NOMO-1 (cell line): ENCODE measurements around the gene SCGB1D1.
"Not testable (repeated sequence)": the region's sequence is repeated elsewhere in the genome, so short reads cannot be mapped to it uniquely, and the experiment has no call there.

ENCODE experiments used
- DNase-seq, 2 experiments: peaks; one replicate each; lab custom pipeline; 2025; ENCODE audit not compliant: unreplicated experiment in 2 of 2; lab: John Stamatoyannopoulos, UW

Gene SCGB1D1

DNA sequence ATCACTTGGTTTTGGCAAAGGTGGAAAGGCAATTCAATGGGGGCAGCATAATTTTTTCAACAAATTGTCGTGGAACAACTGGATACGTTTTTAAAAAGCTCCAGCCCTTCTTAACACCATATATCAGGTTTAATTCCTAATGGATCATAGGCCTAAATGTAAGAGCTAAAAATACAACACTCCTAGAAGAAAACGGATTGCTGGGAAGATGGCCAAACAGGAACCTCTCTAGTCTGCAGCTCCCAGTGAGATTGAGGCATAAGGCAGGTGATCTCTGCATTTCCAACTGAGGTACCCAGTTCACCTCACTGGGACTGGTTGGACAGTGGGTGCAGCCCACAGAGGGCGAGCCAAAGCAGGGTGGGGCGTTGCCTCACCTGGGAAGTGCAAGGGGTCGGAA lies 32.4 kb upstream of the SCGB1D1 start:
- no peak for DNase-seq

- no peak for DNase-seq
These were observed 23.6 kb upstream of the SCGB1D1 start for GRCh38 chr11:62166371-62166770.

- DNase-seq = no peak
These were observed 20.6 kb upstream of the SCGB1D1 start for GRCh38 chr11:62169448-62169847.

DNA sequence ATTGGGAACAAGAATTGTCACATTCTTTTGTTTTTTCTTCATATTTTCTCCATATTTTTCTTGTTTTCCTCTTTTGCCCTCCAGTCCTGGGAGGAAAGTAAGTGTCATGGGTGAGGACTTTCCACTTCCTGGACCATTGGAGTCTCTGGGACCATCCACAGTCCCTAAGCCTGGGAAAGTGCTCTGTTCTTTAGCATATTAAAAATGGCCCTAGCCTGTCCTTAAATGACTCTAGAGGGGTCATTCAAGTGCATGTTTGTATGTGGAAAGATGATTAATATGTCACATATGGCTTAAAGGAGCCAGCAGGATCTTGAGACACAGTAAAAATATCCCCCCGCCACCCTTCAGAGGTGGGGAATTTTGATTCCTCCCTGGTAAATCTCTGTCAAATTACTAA lies 20.1 kb upstream of the SCGB1D1 start:
- DNase-seq = no peak

DNA sequence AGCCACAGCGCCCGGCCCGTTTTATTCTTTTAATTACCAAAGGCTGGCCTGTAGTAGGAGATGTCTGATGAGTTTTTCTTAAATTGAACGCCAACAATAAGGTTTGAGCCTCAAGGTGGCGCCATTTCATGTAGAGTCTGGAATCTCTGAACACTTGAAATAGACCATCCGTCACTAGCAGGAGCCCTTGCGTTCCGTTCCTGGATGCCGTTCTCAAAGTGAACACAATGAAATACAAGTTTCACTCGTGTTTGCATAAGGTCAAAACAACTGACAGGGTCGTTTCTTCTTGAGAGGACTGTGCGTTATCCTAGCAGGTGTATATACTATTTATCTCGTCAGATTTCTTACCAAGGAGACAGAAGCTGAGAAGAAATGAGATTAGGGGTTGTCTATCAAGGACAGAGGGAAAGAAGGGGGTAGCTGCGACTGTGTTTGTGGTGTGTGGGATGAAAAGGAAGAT lies 18.7 kb upstream of the SCGB1D1 start:
- peak; percentile 67 to 88 for DNase-seq

GRCh38 chr11:62172294-62172693 lies 17.7 kb upstream of the SCGB1D1 start:
- no peak for DNase-seq

GRCh38 chr11:62176766-62177165 lies 13.2 kb upstream of the SCGB1D1 start:
- DNase-seq = no peak

DNA sequence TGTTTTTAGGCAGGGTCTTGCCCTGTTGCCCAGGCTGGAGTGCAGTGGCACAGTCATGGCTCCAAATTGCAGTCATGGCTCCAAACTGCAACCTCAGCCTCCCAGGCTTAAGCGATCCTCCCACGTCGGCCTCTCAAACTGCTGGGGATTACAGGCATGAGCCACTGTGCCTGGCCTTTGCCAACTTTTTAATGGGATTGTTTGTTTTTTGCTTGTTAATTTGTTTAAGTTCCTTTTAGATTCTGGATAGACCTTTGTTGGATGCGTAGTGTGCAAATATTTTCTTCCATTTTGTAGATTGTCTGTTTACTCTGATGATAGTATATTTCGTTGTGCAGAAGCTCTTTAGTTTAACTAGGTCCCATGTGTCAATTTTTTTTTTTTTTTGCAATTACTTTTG lies 10.0 kb upstream of the SCGB1D1 start:
- DNase-seq = no peak

- no peak for DNase-seq
These were observed 8.9 kb upstream of the SCGB1D1 start for GRCh38 chr11:62181097-62181496.

DNA sequence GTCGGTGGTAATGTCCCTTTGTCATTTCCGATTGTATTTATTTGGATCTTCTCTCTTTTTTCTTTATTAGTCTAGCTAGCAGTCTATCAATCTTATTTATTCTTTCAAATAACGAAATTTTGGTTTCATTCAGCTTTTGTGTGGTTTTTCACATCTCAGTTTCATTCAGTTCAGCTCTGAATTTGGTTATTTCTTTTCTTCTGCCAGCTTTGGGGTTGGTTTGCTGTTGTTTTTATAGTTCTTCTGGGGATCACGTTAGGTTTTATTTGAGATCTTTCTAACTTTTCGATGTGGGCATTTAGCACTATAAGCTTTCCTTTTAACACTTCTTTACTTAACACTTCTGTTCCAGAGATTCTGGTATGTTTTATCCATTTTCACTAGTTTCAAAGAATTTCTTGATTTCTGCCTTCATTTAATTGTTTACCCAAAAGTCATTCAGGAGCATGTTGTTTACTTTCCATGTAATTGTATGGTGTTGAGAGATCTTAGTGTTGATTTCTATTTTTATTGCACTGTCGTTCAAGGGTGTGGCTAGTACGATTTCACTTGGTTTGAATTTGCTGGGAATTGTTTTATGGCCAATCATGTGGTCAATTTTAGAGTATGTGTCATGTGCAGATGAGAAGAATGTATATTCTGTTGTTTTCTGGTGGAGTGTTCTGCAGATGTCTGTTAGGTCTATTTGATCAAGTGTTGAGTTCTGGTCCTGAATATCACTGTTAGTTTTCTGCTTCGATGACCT lies 7.7 kb upstream of the SCGB1D1 start:
- no peak for DNase-seq

- no peak for DNase-seq
These were observed 3.8 kb upstream of the SCGB1D1 start for GRCh38 chr11:62186195-62186594.

- DNase-seq = no peak
These were observed 3.9 kb downstream of the SCGB1D1 start for GRCh38 chr11:62193952-62194351.

DNA sequence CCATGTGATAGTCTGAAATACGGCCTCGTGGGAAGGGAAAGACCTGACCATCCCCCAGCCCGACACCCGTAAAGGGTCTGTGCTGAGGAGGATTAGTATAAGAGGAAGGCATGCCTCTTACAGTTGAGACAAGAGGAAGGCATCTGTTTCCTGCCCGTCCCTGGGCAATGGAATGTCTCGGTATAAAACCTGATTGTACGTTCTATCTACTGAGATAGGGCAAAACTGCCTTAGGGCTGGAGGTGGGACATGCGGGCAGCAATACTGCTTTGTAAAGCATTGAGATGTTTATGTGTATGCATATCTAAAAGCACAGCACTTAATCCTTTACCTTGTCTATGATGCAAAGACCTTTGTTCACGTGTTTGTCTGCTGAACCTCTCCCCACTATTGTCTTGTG lies 5.0 kb downstream of the SCGB1D1 start:
- DNase-seq = not testable (repeated sequence)

DNA sequence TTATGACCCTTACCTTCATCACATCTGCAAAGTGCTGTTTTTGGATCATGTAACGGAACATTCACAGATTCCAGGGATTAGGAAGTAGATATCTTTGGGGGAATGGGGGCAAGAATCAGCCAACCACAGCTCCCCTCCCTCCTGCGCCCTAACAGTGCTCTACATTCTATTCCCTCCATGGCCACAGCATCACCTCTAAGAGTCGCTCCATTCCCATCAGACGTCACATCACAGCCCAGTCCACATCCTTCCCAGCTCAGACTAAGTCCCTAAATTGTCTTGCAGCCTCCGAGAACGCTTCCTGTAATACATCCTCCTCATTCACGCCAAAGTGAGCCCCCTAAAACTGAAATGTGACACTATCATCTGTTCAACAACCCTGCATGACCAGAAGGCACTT lies 5.9 kb downstream of the SCGB1D1 start:
- DNase-seq = no peak

DNA sequence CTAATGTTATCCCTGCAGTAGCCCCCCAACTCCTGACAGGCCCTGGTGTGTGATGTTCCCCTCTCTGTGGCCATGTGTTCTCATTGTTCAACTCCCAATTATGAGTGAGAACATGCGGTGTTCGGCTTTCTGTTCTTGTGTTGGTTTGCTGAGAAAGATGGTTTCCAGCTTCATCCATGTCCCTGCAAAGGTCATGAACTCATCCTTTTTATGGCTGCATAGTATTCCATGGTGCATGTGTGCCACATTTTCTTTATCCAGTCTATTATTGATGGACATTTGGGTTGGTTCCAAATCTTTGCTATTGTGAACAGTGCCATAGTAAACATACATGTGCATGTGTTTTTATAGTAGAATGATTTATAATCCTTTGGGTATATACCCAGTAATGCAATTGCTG lies 7.4 kb downstream of the SCGB1D1 start:
- not testable (repeated sequence) for DNase-seq

GRCh38 chr11:62201376-62201775 lies 11.4 kb downstream of the SCGB1D1 start:
- no peak for DNase-seq

- DNase-seq = no peak
These were observed 12.9 kb downstream of the SCGB1D1 start for GRCh38 chr11:62202910-62203309.

GRCh38 chr11:62204430-62204829 lies 14.4 kb downstream of the SCGB1D1 start:
- DNase-seq = no peak

DNA sequence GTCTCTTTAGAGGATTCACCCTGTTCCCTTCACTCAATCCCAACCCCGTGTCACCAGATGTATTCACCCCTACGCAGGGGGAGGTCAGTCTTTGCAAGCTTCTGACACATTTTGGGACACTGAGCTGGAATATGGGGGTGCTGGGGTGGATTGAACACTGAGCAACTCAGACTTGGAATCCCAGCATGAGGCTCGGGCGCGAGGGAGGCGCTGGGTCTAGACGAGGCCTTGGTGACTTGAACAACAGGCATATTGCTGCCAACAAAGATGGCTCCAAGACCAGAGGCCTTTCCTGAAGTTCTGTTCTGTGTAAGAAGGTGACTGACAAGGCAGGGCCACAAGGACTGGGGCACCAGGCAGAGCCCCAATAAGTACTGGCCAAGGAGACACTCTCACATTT lies 15.4 kb downstream of the SCGB1D1 start:
- DNase-seq = no peak

DNA sequence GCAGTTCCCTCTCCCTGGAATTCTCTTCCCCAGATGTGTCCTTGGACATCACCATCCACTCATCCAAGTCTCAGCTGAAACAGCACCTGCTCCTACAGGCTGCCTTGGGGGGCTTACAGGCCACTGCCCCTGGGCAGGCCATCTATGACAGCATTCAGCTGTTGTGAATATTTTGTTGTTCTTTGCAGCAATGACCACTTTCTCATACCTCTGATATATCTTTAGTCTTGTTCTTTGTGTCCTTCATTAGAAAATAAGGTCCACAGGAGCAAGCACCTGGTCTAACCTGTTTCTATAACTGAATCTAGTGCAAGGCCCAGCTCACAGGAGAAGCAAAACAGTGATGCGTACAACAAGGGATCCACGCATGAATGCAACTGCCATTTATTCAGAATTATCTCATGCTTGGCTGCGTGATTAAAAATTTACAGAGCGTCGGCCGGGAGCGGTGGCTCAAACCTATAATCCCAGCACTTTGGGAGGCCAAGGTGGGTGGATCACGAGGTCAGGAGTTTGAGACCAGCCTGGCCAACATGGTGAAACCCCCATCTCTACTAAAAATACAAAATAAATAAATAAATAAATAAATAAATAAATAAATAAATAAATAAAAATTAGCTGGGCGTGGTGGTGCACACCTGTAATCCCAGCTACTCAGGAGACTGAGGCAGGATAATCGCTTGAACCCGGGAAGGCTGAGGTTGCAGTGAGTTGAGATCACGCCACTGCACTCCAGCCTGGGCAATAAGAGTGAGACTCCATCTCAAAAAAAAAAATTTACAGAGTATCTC lies 16.5 kb downstream of the SCGB1D1 start:
- not testable (repeated sequence) for DNase-seq

DNA sequence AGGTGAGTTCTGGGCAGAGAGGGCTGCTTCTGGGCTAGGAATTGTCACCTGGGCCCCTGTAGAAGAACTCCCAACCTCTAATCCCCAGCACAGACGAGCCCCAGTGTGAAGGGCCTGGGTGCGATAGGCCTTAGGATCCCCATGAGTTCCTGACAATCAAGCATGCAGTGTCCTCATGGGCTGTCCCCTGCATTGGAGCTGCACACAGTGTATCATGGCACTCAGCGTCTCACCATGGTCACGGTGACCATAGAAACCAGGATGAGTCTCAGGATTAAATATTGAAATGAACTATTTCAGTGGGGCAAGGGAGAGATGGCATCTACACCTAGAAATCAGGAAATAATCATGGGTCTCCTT lies 18.7 kb downstream of the SCGB1D1 start:
- DNase-seq = no peak

GRCh38 chr11:62217191-62217748 lies 27.3 kb downstream of the SCGB1D1 start:
- DNase-seq = peak in 1 of 2 experiments; percentile 27
